Heart right ventricle (tissue), 16 donors: ENCODE results near the gene SCN7A. TPM values are rescaled to one million over a fixed set of nuclear protein-coding genes. Genes with fewer than 3 reads are reported as not detected.

ENCODE experiments used
- ATAC-seq, 8 donors: fragments of 200-7000 bp; cut with Tn5 transposase; one replicate each; pipeline ENCODE4 v1.9.1; 2020; ENCODE audit warnings: mild to moderate bottlenecking in 8 of 8, moderate library complexity in 8 of 8, moderate number of reproducible peaks in 1 of 8
- DNase-seq, 2 donors: peaks; one replicate each; pipeline ENCODE4 v3.0.0-alpha.2; 2020
- H3K27ac ChIP-seq, 10 donors: fragments of 200-600 bp; sonication (generic) in 2 of 10; one replicate each; pipeline versions ENCODE4 v1.5.0 to v1.8.0; 2020 to 2022; ENCODE audit warnings: mild to moderate bottlenecking in 3 of 10
- H3K27me3 ChIP-seq, 7 donors: fragments of 200-600 bp; one replicate each; pipeline ENCODE4 v1.8.0; 2021 to 2022; ENCODE audit warnings: mild to moderate bottlenecking in 2 of 7
- H3K36me3 ChIP-seq, 9 donors: fragments of 200-600 bp; sonication (generic) in 1 of 9; one replicate each; pipeline versions ENCODE4 v1.5.0 to v1.8.0; 2020 to 2022; ENCODE audit warnings: mild to moderate bottlenecking in 2 of 9
- H3K4me1 ChIP-seq, 9 donors: fragments of 200-600 bp; sonication (generic) in 1 of 9; one replicate each; pipeline versions ENCODE4 v1.5.0 to v1.8.0; 2020 to 2022; ENCODE audit warnings: mild to moderate bottlenecking in 4 of 9
- H3K4me3 ChIP-seq, 10 donors: fragments of 200-600 bp; sonication (generic) in 2 of 10; one replicate each; pipeline versions ENCODE4 v1.5.0 to v1.8.0; 2020 to 2022; ENCODE audit warnings: mild to moderate bottlenecking in 7 of 10, moderate library complexity in 2 of 10
- H3K9me3 ChIP-seq, 11 donors: fragments of 200-600 bp in 10 of 11; sonication (generic) in 2 of 11; one replicate each; pipeline versions ENCODE4 v1.5.0 to v1.8.0; 2013 to 2022; ENCODE audit warnings: mild to moderate bottlenecking in 2 of 11, control low read depth in 1 of 11, moderate library complexity in 1 of 11
- WGBS, 2 donors: extraction: QIAGEN DNeasy Blood & Tissue Kit; methylation state at CpG; one replicate each; pipeline ENCODE4 v1.1.7; 2013; ENCODE audit warnings: inconsistent platforms in 1 of 2; 5-methylcytosine and 5-hydroxymethylcytosine counted together
- intact Hi-C, 10 donors: fragments of 100-400 bp; cut with DNase I; formaldehyde crosslinking; loops; one replicate each; pipeline versions ENCODE4 v1.11.1 to v1.14.2; 2022
- polyA plus RNA-seq, 2 donors: library from polyadenylated mRNA; stranded (reverse); fragments of 200-250 nt; gene quantifications; one replicate each; pipeline ENCODE4 v1.2.3, GENCODE V29; 2013
- total RNA-seq, 10 donors: library from RNA; stranded (reverse); fragmentation: NEBNext Ultra II Directional in 3 of 10; extraction: Animal tissue kit (Norgen Biotek cat#: 25700) in 3 of 10; gene quantifications; one replicate each; pipeline versions ENCODE4 v1.2.1 to v1.2.4, GENCODE V29; 2021 to 2023
- TF ChIP-seq, protein P1 (sequence below), 9 donors: fragments of 200-600 bp; sonication (generic) in 2 of 9; IDR thresholded peaks; one replicate each; pipeline versions ENCODE4 v1.5.0 to v1.8.0; 2021 to 2022; ENCODE audit warnings: antibody characterized with exemption in 9 of 9, mild to moderate bottlenecking in 5 of 9, moderate library complexity in 1 of 9
- donor health status: Arrhythmogenic right ventricular cardiomyopathy.
- donor health status: ischemic (EF 13 %, LVEDD 7.1; RV severe dilation, severe dysfunction).
- donor health status: healthy with polysubstance abuse.
- donor health status: DM: no; HTN: yes; CAD: no.
- donor health status: DM: no; HTN: no; CAD: no.
- donor health status: ischemic (EF 25% LVEDD 6.9; RV normal size, moderate dysfunction).
- donor health status: ischemic (EF 25% LVEDD 5.7; RV mildly dilated, moderate dysfunction).
- donor health status: healthy.
- donor health status: DM: yes; HTN: yes; CAD: no.
- donor health status: Ischemic cardiomyopathy.
- donor health status: ischemic (EF 35%, LVEDD 5.7; RV mildly dilated, moderate dysfunction).
- donor health status: nonischemic (EF 11% LVEDD 7.7; RV severe dilation, severe dysfunction).
- donor health status: DM: yes; HTN: yes; CAD: no.
- donor health status: PGD.
- donor health status: ischemic (EF 29% LVEDD 5.4; RV normal size, mild dysfunction).
- donor health status: nonischemic (EF 23%, LVEDD 6.1; RV moderate dilation, normal function).

Gene SCN7A
- total and polyA plus RNA-seq, 12 donors = 2.4 to 31.2 (median 15.4) TPM

DNA sequence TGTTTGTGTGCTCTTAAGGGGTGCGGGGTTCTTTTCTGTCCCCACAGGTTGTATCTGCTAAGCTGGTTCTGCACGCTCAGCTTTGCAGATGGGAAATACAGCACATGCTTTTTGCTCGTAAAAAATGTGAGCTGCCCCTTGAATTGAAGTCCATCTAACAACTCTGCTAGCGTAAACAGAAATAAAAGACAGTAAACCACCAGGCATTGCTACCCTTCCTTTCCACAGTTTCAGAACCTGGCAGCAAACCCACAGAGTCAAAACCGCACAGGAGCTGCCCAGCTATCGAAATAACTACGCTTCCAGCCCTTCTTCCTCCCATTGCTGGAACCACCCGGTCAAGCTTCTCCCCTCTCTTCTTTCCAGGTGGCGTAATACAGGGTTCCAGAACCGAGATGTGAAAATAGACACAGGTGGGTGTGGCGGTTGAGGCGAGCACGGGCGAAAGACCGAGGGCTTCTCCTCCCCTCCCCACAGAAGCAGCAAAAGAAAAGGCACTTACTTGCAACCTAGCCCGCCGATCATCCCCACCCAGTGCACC, 118.8 kb downstream of the SCN7A start:
- Histone ChIP-seq H3K9me3 (no peaks in the 10 kb centered on the region), H3K4me3 (peak overlapping the region; percentile 34 to 78 (median 63)), H3K36me3 (no peaks in the 10 kb centered on the region), H3K27ac (peak overlapping the region in 2 of 10 donors; percentile 28 to 38), H3K4me1 (peaks cover 0 to 18% (median 7%) of the 10 kb centered on the region in 9 donors), H3K27me3 (peaks cover 0 to 27% (median 0%) of the 10 kb centered on the region in 7 donors)
- 0% methylated on average over 17 of the region's 17 CpGs for WGBS, 2 donors
- ATAC-seq (peak in 5 of 8 donors; percentile 3 to 35 (median 5)), DNase-seq (no peak)
- intact Hi-C loops = no loop called here
- TF ChIP-seq, protein P1, sequence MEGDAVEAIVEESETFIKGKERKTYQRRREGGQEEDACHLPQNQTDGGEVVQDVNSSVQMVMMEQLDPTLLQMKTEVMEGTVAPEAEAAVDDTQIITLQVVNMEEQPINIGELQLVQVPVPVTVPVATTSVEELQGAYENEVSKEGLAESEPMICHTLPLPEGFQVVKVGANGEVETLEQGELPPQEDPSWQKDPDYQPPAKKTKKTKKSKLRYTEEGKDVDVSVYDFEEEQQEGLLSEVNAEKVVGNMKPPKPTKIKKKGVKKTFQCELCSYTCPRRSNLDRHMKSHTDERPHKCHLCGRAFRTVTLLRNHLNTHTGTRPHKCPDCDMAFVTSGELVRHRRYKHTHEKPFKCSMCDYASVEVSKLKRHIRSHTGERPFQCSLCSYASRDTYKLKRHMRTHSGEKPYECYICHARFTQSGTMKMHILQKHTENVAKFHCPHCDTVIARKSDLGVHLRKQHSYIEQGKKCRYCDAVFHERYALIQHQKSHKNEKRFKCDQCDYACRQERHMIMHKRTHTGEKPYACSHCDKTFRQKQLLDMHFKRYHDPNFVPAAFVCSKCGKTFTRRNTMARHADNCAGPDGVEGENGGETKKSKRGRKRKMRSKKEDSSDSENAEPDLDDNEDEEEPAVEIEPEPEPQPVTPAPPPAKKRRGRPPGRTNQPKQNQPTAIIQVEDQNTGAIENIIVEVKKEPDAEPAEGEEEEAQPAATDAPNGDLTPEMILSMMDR (IDR thresholded peaks at IDR 0.05) = no peak

DNA sequence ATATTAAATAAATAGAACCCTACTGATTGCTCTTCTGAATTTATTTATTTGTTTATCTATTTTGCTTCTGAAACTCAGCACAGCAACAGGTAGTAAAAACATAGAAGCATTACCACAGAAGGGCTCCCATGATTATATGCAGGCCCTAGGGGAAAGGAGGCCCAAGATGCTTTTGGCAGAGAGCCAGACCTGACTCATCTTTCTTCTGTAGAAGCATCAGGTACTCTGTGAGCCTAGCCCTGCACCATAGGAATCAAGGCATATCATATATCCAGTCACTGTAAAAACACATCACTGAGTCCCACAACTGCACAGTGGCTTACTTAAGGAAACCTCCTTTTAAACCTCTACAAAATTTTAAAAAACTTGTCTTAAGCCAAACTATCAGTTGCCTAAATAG, 120.1 kb downstream of the SCN7A start:
- Histone ChIP-seq H3K9me3 (no peaks in the 10 kb centered on the region), H3K27ac (no peak overlapping the region), H3K27me3 (peaks cover 0 to 27% (median 0%) of the 10 kb centered on the region in 7 donors), H3K4me1 (peaks cover 0 to 18% (median 7%) of the 10 kb centered on the region in 9 donors), H3K4me3 (peak overlapping the region in 1 of 10 donors; percentile 63), H3K36me3 (no peaks in the 10 kb centered on the region)
- intact Hi-C loops = no loop called here
- DNase-seq (no peak), ATAC-seq (no peak)
- TF ChIP-seq, protein P1 (IDR thresholded peaks at IDR 0.05) = no peak

DNA sequence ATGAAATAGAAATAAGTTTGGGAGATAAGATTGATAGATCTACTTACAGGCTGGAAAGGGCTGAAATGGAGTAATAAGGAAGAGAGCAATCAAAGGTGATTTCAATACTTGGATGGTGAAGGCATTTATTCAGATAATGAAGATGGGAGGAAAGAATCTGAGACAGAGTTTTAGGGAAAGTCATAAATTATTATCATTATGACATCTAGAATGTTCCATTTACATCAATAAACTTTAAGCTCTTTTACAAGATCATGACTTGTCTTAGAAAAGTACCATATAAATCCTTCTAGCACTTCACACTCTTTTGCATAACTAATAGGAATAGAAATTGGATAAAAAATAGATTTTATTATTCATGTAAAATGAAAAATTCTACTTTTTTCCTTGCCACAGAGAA, 120.5 kb downstream of the SCN7A start:
- Histone ChIP-seq H3K4me1 (peaks cover 0 to 18% (median 7%) of the 10 kb centered on the region in 9 donors), H3K9me3 (no peaks in the 10 kb centered on the region), H3K27me3 (peaks cover 0 to 27% (median 0%) of the 10 kb centered on the region in 7 donors), H3K27ac (no peak overlapping the region), H3K4me3 (no peak overlapping the region), H3K36me3 (no peaks in the 10 kb centered on the region)
- TF ChIP-seq, protein P1 (IDR thresholded peaks at IDR 0.05) = no peak
- DNase-seq = no peak
- intact Hi-C loops = no loop called here
- ATAC-seq = no peak

DNA sequence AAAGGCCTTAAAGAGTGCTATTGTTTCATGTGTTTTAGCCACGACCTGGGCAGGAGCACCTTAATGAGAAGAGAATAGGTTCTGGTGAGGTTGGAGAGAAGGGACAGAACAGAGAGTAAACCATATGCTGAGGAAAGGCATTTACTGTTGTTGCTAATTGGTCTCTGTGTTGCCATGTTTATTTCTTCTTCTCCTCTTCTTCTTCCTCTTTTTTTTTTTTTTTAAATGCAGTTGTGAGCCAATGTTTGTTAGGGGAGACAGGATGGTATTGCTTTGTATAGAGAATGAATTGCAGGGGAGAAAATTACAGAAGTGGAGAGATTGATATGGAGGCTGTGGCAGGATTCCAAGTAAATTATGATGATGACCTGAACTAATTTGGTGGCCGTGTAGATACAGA, 120.9 kb downstream of the SCN7A start:
- Histone ChIP-seq H3K4me1 (peaks cover 0 to 18% (median 7%) of the 10 kb centered on the region in 9 donors), H3K27ac (no peak overlapping the region), H3K9me3 (no peaks in the 10 kb centered on the region), H3K4me3 (no peak overlapping the region), H3K27me3 (peaks cover 0 to 27% (median 0%) of the 10 kb centered on the region in 7 donors), H3K36me3 (no peaks in the 10 kb centered on the region)
- TF ChIP-seq, protein P1 (IDR thresholded peaks at IDR 0.05) = no peak
- ATAC-seq = no peak
- intact Hi-C loops = no loop called here
- WGBS, 2 donors = 48 to 69% methylated on average over 2 of the region's 2 CpGs
- no peak for DNase-seq
